Stomach smooth muscle (tissue), 2 donors: ENCODE data around the gene PRKAR1B.

Experiments
- H3K27ac ChIP-seq: one replicate; pipeline ENCODE4 v1.7.0; 2013; ENCODE audit warnings: mild to moderate bottlenecking, low read length, inconsistent platforms
- H3K27me3 ChIP-seq, 2 donors: one replicate each; pipeline ENCODE4 v1.7.0; 2013; ENCODE audit warnings: low read length in 2 of 2; ENCODE audit not compliant: insufficient read depth in 2 of 2, control insufficient read depth in 1 of 2
- H3K36me3 ChIP-seq, 2 donors: one replicate each; pipeline ENCODE4 v1.7.0; 2013; ENCODE audit warnings: low read length in 2 of 2; ENCODE audit not compliant: control insufficient read depth in 2 of 2, insufficient read depth in 2 of 2
- H3K4me1 ChIP-seq: one replicate; pipeline ENCODE4 v1.7.0; 2013; ENCODE audit warnings: low read length; ENCODE audit not compliant: control insufficient read depth, insufficient read depth
- H3K4me3 ChIP-seq, 2 donors: one replicate each; pipeline ENCODE4 v1.7.0; 2013; ENCODE audit warnings: low read length in 2 of 2
- H3K9ac ChIP-seq, 2 donors: one replicate each; pipeline ENCODE4 v1.7.0; 2013; ENCODE audit warnings: low read length in 2 of 2, mild to moderate bottlenecking in 1 of 2
- H3K9me3 ChIP-seq, 2 donors: one replicate each; pipeline ENCODE4 v1.7.0; 2013; ENCODE audit warnings: low read length in 2 of 2; ENCODE audit not compliant: control insufficient read depth in 2 of 2
- donor health status: healthy.
- donor health status: Pancreatic carcinoma.

Gene PRKAR1B

GRCh38 chr7:601036-601594, 126.0 kb downstream of the PRKAR1B start:
- H3K9me3 ChIP-seq, result no peaks in the 10 kb centered on the region
- no peak overlapping the region for H3K4me3 ChIP-seq
- no peak overlapping the region for H3K9ac ChIP-seq
- no peaks in the 10 kb centered on the region for H3K27me3 ChIP-seq
- H3K36me3 ChIP-seq, result peaks cover 0 to 2% of the 10 kb centered on the region in 2 donors
- no peak overlapping the region for H3K27ac ChIP-seq
- peaks cover 8% of the 10 kb centered on the region for H3K4me1 ChIP-seq

GRCh38 chr7:600149-601035, 126.7 kb downstream of the PRKAR1B start:
- Histone ChIP-seq H3K4me3 (no peak overlapping the region), H3K36me3 (peaks cover 0 to 2% of the 10 kb centered on the region in 2 donors), H3K27me3 (no peaks in the 10 kb centered on the region), H3K27ac (no peak overlapping the region), H3K9me3 (no peaks in the 10 kb centered on the region), H3K9ac (no peak overlapping the region), H3K4me1 (peaks cover 8% of the 10 kb centered on the region)

GRCh38 chr7:598899-599298, 128.2 kb downstream of the PRKAR1B start:
- Histone ChIP-seq H3K9ac (no peak overlapping the region), H3K4me3 (no peak overlapping the region)

GRCh38 chr7:597348-598178, 129.5 kb downstream of the PRKAR1B start:
- no peaks in the 10 kb centered on the region for H3K27me3 ChIP-seq
- no peak overlapping the region for H3K27ac ChIP-seq
- H3K4me3 ChIP-seq, result no peak overlapping the region
- H3K9ac ChIP-seq, result no peak overlapping the region
- no peaks in the 10 kb centered on the region for H3K36me3 ChIP-seq
- no peaks in the 10 kb centered on the region for H3K9me3 ChIP-seq
- H3K4me1 ChIP-seq, result peaks cover 6% of the 10 kb centered on the region

More at GRCh38 chr7:598899-599298, 128.2 kb downstream of the PRKAR1B start:
- no peaks in the 10 kb centered on the region for H3K36me3 ChIP-seq
- H3K4me1 ChIP-seq, result peaks cover 6% of the 10 kb centered on the region
- no peaks in the 10 kb centered on the region for H3K27me3 ChIP-seq
- H3K27ac ChIP-seq, result no peak overlapping the region
- no peaks in the 10 kb centered on the region for H3K9me3 ChIP-seq

- no peaks in the 10 kb centered on the region for H3K9me3 ChIP-seq
- no peaks in the 10 kb centered on the region for H3K27me3 ChIP-seq
- H3K4me1 ChIP-seq, result peaks cover 6% of the 10 kb centered on the region
- no peaks in the 10 kb centered on the region for H3K36me3 ChIP-seq
- H3K9ac ChIP-seq, result no peak overlapping the region
- no peak overlapping the region for H3K4me3 ChIP-seq
- no peak overlapping the region for H3K27ac ChIP-seq
Observed at GRCh38 chr7:596819-597182, 130.3 kb downstream of the PRKAR1B start.

GRCh38 chr7:596071-596818, 130.8 kb downstream of the PRKAR1B start:
- Histone ChIP-seq H3K9ac (no peak overlapping the region), H3K9me3 (no peaks in the 10 kb centered on the region), H3K4me3 (no peak overlapping the region), H3K27ac (no peak overlapping the region), H3K4me1 (peaks cover 9% of the 10 kb centered on the region), H3K36me3 (no peaks in the 10 kb centered on the region), H3K27me3 (no peaks in the 10 kb centered on the region)

- H3K27ac ChIP-seq, result no peak overlapping the region
- no peaks in the 10 kb centered on the region for H3K36me3 ChIP-seq
- H3K9ac ChIP-seq, result no peak overlapping the region
- peaks cover 11% of the 10 kb centered on the region for H3K4me1 ChIP-seq
- H3K4me3 ChIP-seq, result no peak overlapping the region
- no peaks in the 10 kb centered on the region for H3K9me3 ChIP-seq
- no peaks in the 10 kb centered on the region for H3K27me3 ChIP-seq
Observed at GRCh38 chr7:595621-596010, 131.5 kb downstream of the PRKAR1B start.

GRCh38 chr7:594920-595620, 132.0 kb downstream of the PRKAR1B start:
- Histone ChIP-seq H3K27ac (no peak overlapping the region), H3K9ac (no peak overlapping the region), H3K36me3 (no peaks in the 10 kb centered on the region), H3K27me3 (no peaks in the 10 kb centered on the region), H3K4me1 (peaks cover 13% of the 10 kb centered on the region), H3K9me3 (no peaks in the 10 kb centered on the region), H3K4me3 (no peak overlapping the region)

- Histone ChIP-seq H3K27ac (no peak overlapping the region), H3K9me3 (no peaks in the 10 kb centered on the region), H3K4me3 (no peak overlapping the region), H3K36me3 (no peaks in the 10 kb centered on the region), H3K27me3 (no peaks in the 10 kb centered on the region), H3K4me1 (peaks cover 15% of the 10 kb centered on the region), H3K9ac (no peak overlapping the region)
Observed at GRCh38 chr7:594212-594913, 132.7 kb downstream of the PRKAR1B start.
